ENCODE measurements around the gene OPN1MW3.

- TF ChIP-seq CTCF (conservative IDR thresholded peaks at IDR 0.05) (no peak), ZFX (IDR thresholded peaks at IDR 0.05) (no peak)
These were observed 55.8 kb downstream of the OPN1MW3 start for GRCh38 chrX:154313147-154313546.

Data from C4-2B (cell line).